Head of caudate nucleus (tissue), 42 donors: ENCODE data around the gene AIDA.

Source experiments
- DNase-seq, 42 donors: peaks; one replicate each; pipeline versions ENCODE4 v3.0.0 to v3.0.0-alpha.2; 2020 to 2021; ENCODE audit warnings: mixed read lengths in 7 of 42
- intact Hi-C: fragments of 100-400 bp; cut with DNase I; formaldehyde crosslinking; loops from one replicate; pipeline ENCODE4 v1.15.0; 2022

AIDA gene

GRCh38 chr1:222622765-222623164 lies 89.5 kb downstream of the AIDA start:
- intact Hi-C loops: no loop called here
- DNase-seq: no peak

GRCh38 chr1:222620566-222620965 lies 91.7 kb downstream of the AIDA start:
- DNase-seq: no peak
- intact Hi-C loops: no loop called here

DNA sequence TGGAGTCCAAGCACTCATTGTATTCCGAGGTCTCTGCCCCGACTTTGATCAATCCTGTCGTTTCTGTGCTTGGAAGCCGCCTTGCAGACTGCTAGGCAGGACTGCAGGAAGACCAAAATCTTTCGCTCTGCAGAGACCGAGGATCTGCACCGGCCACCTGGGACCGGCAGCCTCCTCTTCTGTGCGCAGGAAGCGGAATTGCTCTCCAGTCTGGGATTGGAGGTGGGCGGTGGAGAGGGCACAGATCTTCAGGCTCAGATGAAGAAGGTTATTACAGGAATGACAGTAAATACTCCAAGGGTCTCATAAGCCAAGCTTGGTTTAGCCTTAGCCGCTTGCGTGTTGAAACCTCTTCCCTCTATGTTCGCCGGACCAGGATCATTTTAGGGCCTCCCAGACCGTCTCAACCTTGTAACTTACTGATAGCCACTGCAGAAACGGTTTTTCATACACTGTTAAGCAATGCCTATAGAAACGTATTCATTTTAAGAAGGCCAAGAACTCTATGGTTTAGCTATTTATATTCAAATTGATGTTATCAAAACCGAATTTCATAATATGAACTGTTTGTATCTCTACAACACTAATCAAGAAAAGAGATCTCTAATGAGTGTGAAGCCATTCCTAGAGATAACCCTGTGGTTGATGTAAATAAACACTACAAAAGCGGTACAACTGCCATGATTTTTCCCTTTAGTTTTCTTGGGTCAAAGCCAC lies 93.3 kb downstream of the AIDA start:
- intact Hi-C loops: no loop called here
- peak in 38 of 42 donors; percentile 8 to 71 (median 43) for DNase-seq
